Uterus (tissue), 4 donors: Measurements from ENCODE around the gene STYXL2. TPM values are rescaled to one million over a fixed set of nuclear protein-coding genes. Genes with fewer than 3 reads are reported as not detected.

ENCODE experiments used
- DNase-seq, 2 donors: peaks; one replicate each; pipeline ENCODE4 v3.0.0-alpha.2; 2019 to 2020
- H3K27ac ChIP-seq, 2 donors: fragments of 200-600 bp; sonication (generic); 1 replicate in 1 of 2; 2 replicates in 1 of 2; pipeline ENCODE4 v1.5.1; 2016 to 2018
- H3K27me3 ChIP-seq, 2 donors: fragments of 200-600 bp; sonication (generic); one replicate each; pipeline ENCODE4 v1.5.1; 2018 to 2019; ENCODE audit warnings: control low read depth in 1 of 2
- H3K36me3 ChIP-seq, 2 donors: fragments of 200-600 bp; sonication (generic); one replicate each; pipeline ENCODE4 v1.5.1; 2019; ENCODE audit warnings: control low read depth in 1 of 2
- H3K4me1 ChIP-seq, 2 donors: fragments of 200-600 bp; sonication (generic); one replicate each; pipeline ENCODE4 v1.5.1; 2018 to 2019; ENCODE audit warnings: control low read depth in 1 of 2
- H3K4me3 ChIP-seq, 2 donors: fragments of 200-600 bp; sonication (generic); 1 replicate in 1 of 2; 2 replicates in 1 of 2; pipeline ENCODE4 v1.5.1; 2018 to 2019; ENCODE audit warnings: mild to moderate bottlenecking in 1 of 2
- H3K9me3 ChIP-seq, 2 donors: fragments of 200-600 bp; sonication (generic); one replicate each; pipeline ENCODE4 v1.5.1; 2019; ENCODE audit warnings: control low read depth in 1 of 2
- CTCF ChIP-seq, 4 experiments: fragments of 200-600 bp in 2 of 4; fragments of 450-650 bp in 2 of 4; sonication (generic) in 2 of 4; IDR thresholded peaks; one replicate each; pipeline ENCODE4 v1.5.1; 2016 to 2019; ENCODE audit warnings: antibody characterized with exemption in 4 of 4, mild to moderate bottlenecking in 2 of 4, moderate library complexity in 1 of 4
- POLR2A ChIP-seq, 2 donors: fragments of 450-650 bp; IDR thresholded peaks; one replicate each; pipeline ENCODE4 v1.6.1; 2016; ENCODE audit warnings: antibody characterized with exemption in 2 of 2, mild to moderate bottlenecking in 1 of 2, moderate library complexity in 1 of 2
- intact Hi-C: fragments of 100-400 bp; cut with DNase I; formaldehyde crosslinking; loops from one replicate; pipeline ENCODE4 v1.15.1; 2023; ENCODE audit warnings: low total_unique reads
- total RNA-seq, 4 donors: library from RNA; depleted of rRNA in 3 of 4; stranded (reverse); fragments of >200 nt in 3 of 4; gene quantifications; one replicate each; pipeline versions ENCODE4 v1.1.0 to v1.2.4, GENCODE V29; 2014 to 2023
- donor health status: DM: yes; HTN: yes; CAD: no.

Gene STYXL2
- total RNA-seq, 4 donors from 2014 or later = 1.2 TPM; not detected in 3

GRCh38 chr1:167120899-167121298, 27.0 kb downstream of the STYXL2 start:
- no peaks in the 10 kb centered on the region for H3K36me3 ChIP-seq
- no peaks in the 10 kb centered on the region for H3K9me3 ChIP-seq
- intact Hi-C loops = no loop called here
- H3K4me1 ChIP-seq = peaks cover 0 to 8% of the 10 kb centered on the region in 2 donors
- TF ChIP-seq CTCF (IDR thresholded peaks at IDR 0.05) = no peak
- no peak for TF ChIP-seq POLR2A (IDR thresholded peaks at IDR 0.05)
- H3K4me3 ChIP-seq = no peak overlapping the region
- no peak for DNase-seq
- no peak overlapping the region for H3K27ac ChIP-seq
- no peaks in the 10 kb centered on the region for H3K27me3 ChIP-seq

GRCh38 chr1:167121375-167122120, 27.7 kb downstream of the STYXL2 start:
- intact Hi-C loops = no loop called here
- peak overlapping the region in 1 of 2 donors; percentile 17 for H3K4me3 ChIP-seq
- peaks cover 0 to 8% of the 10 kb centered on the region in 2 donors for H3K4me1 ChIP-seq
- no peak overlapping the region for H3K27ac ChIP-seq
- no peaks in the 10 kb centered on the region for H3K36me3 ChIP-seq
- peak in 1 of 2 donors; percentile 24 for DNase-seq
- TF ChIP-seq CTCF (IDR thresholded peaks at IDR 0.05) (no peak), POLR2A (IDR thresholded peaks at IDR 0.05) (no peak)
- H3K27me3 ChIP-seq = no peaks in the 10 kb centered on the region
- no peaks in the 10 kb centered on the region for H3K9me3 ChIP-seq

- no peaks in the 10 kb centered on the region for H3K36me3 ChIP-seq
- H3K4me1 ChIP-seq = peaks cover 0 to 8% of the 10 kb centered on the region in 2 donors
- no peak overlapping the region for H3K4me3 ChIP-seq
- no peaks in the 10 kb centered on the region for H3K9me3 ChIP-seq
- TF ChIP-seq POLR2A (IDR thresholded peaks at IDR 0.05) (no peak), CTCF (IDR thresholded peaks at IDR 0.05) (no peak)
- DNase-seq = no peak
- no peak overlapping the region for H3K27ac ChIP-seq
- no peaks in the 10 kb centered on the region for H3K27me3 ChIP-seq
- intact Hi-C loops = no loop called here
Measured at GRCh38 chr1:167122121-167122480, 28.2 kb downstream of the STYXL2 start.

GRCh38 chr1:167122568-167122967, 28.7 kb downstream of the STYXL2 start:
- no peak overlapping the region for H3K4me3 ChIP-seq
- no peaks in the 10 kb centered on the region for H3K9me3 ChIP-seq
- H3K4me1 ChIP-seq = peaks cover 0 to 8% of the 10 kb centered on the region in 2 donors
- H3K27me3 ChIP-seq = no peaks in the 10 kb centered on the region
- intact Hi-C loops = no loop called here
- H3K36me3 ChIP-seq = no peaks in the 10 kb centered on the region
- no peak for DNase-seq
- no peak overlapping the region for H3K27ac ChIP-seq
- TF ChIP-seq CTCF (IDR thresholded peaks at IDR 0.05) = no peak

GRCh38 chr1:167126317-167126716, 32.4 kb downstream of the STYXL2 start:
- H3K4me3 ChIP-seq = no peak overlapping the region
- DNase-seq = no peak
- no peaks in the 10 kb centered on the region for H3K27me3 ChIP-seq
- no peak overlapping the region for H3K27ac ChIP-seq
- TF ChIP-seq POLR2A (IDR thresholded peaks at IDR 0.05) = no peak
- TF ChIP-seq CTCF (IDR thresholded peaks at IDR 0.05) = no peak
- intact Hi-C loops = no loop called here
- no peaks in the 10 kb centered on the region for H3K36me3 ChIP-seq
- no peaks in the 10 kb centered on the region for H3K9me3 ChIP-seq
- peaks cover 0 to 4% of the 10 kb centered on the region in 2 donors for H3K4me1 ChIP-seq
